H1 (cell line): ENCODE data around the gene ELMOD1.

Source experiments
- ASH2L ChIP-seq: fragments of 200-600, 300-600 bp; sonication (generic); IDR thresholded peaks from one replicate; pipeline ENCODE4 v1.7.1; 2017; ENCODE audit warnings: low read length
- BRCA1 ChIP-seq: IDR thresholded peaks from 2 replicates; pipeline ENCODE4 v1.6.1; 2012; ENCODE audit warnings: low read depth, low read length, improper control_type of control experiment
- CTCF ChIP-seq, 3 experiments: IDR thresholded peaks; 1 replicate in 2 of 3; 2 replicates in 1 of 3; pipeline versions ENCODE4 v1.5.1 to v1.6.1; 2011; ENCODE audit warnings: low read length in 3 of 3, mild to moderate bottlenecking in 3 of 3, inconsistent platforms in 2 of 3, low read depth in 1 of 3, moderate library complexity in 1 of 3; ENCODE audit not compliant: insufficient read depth in 1 of 3; ENCODE audit errors: control extremely low read depth in 1 of 3
- GABPA ChIP-seq: IDR thresholded peaks from 2 replicates; pipeline ENCODE4 v1.6.1; 2011; ENCODE audit warnings: mild to moderate bottlenecking, low read length, moderate library complexity, borderline replicate concordance; ENCODE audit not compliant: insufficient read depth
- GTF2F1 ChIP-seq: IDR thresholded peaks from 2 replicates; pipeline ENCODE4 v1.6.1; 2012; ENCODE audit warnings: low read depth, low read length, improper control_type of control experiment, borderline replicate concordance
- HDAC6 ChIP-seq: IDR thresholded peaks from one replicate; pipeline ENCODE4 v1.7.1; 2012; ENCODE audit warnings: low read depth, mild to moderate bottlenecking, inconsistent platforms, low read length, moderate library complexity
- NRF1 ChIP-seq: IDR thresholded peaks from 2 replicates; pipeline ENCODE4 v1.6.1; 2011; ENCODE audit warnings: mild to moderate bottlenecking, low read depth, low read length, improper control_type of control experiment
- POLR2A ChIP-seq, 2 experiments: IDR thresholded peaks; 1 replicate in 1 of 2; 2 replicates in 1 of 2; pipeline ENCODE4 v1.6.1; 2011; ENCODE audit warnings: low read depth in 2 of 2, low read length in 2 of 2, mild to moderate bottlenecking in 2 of 2; ENCODE audit errors: control extremely low read depth in 1 of 2
- RAD21 ChIP-seq, 2 experiments: IDR thresholded peaks in 1 of 2; conservative IDR thresholded peaks in 1 of 2; 2 replicates each; pipeline ENCODE4 v1.6.1; 2011; ENCODE audit warnings: low read depth in 2 of 2, low read length in 2 of 2, improper control_type of control experiment in 1 of 2, inconsistent platforms in 1 of 2, mild to moderate bottlenecking in 1 of 2, moderate library complexity in 1 of 2
- SIN3A ChIP-seq, 2 experiments: IDR thresholded peaks in 1 of 2; conservative IDR thresholded peaks in 1 of 2; 2 replicates each; pipeline ENCODE4 v1.6.1; 2011 to 2012; ENCODE audit warnings: low read length in 2 of 2, improper control_type of control experiment in 1 of 2, low read depth in 1 of 2, mild to moderate bottlenecking in 1 of 2
- TAF1 ChIP-seq: IDR thresholded peaks from 2 replicates; pipeline ENCODE4 v1.6.1; 2011; ENCODE audit warnings: mild to moderate bottlenecking, low read depth, low read length
- TAF7 ChIP-seq: optimal IDR thresholded peaks from 2 replicates; pipeline ENCODE3; 2011; ENCODE audit warnings: low read depth, mild to moderate bottlenecking, inconsistent platforms, low read length, moderate library complexity, borderline replicate concordance
- USF2 ChIP-seq: IDR thresholded peaks from 2 replicates; pipeline ENCODE4 v1.6.1; 2011; ENCODE audit warnings: low read length, improper control_type of control experiment

GRCh38 chr11:107655602-107656001, 64.7 kb downstream of the ELMOD1 start:
- TF ChIP-seq CTCF (IDR thresholded peaks at IDR 0.05; ENCODE audit: control extremely low read depth in 1 of 3, insufficient read depth in 1 of 3, low read depth in 1 of 3, low read length in 3 of 3) (no peak), BRCA1 (no peak), RAD21 (IDR thresholded peaks at IDR 0.05 in 1 of 2, conservative IDR thresholded peaks at IDR 0.05 in 1 of 2; ENCODE audit: low read depth in 2 of 2, low read length in 2 of 2) (no peak), HDAC6 (no peak), ASH2L (no peak), NRF1 (no peak), USF2 (no peak), TAF1 (no peak), GABPA (no peak), POLR2A (IDR thresholded peaks at IDR 0.05; ENCODE audit: control extremely low read depth in 1 of 2, low read depth in 2 of 2, low read length in 2 of 2) (no peak), SIN3A (conservative IDR thresholded peaks at IDR 0.05 in 1 of 2, IDR thresholded peaks at IDR 0.05 in 1 of 2; ENCODE audit: low read depth in 1 of 2, low read length in 2 of 2) (no peak), TAF7 (no peak), GTF2F1 (no peak)
